GM12875 (cell line): ENCODE measurements around the gene TCF19.
A peak's percentile ranks its signal among the peaks of the same experiment; 100 is the strongest.

Source experiments
- H3K4me3 ChIP-seq: one replicate; pipeline ENCODE4 v1.5.1; 2011; ENCODE audit warnings: low read depth, low read length, control low read depth
- CTCF ChIP-seq: IDR thresholded peaks from 2 replicates; pipeline ENCODE4 v1.5.1; 2011; ENCODE audit warnings: low read depth, mild to moderate bottlenecking, control low read depth, inconsistent platforms, low read length, moderate library complexity, borderline replicate concordance; ENCODE audit not compliant: insufficient read depth

Gene TCF19

DNA sequence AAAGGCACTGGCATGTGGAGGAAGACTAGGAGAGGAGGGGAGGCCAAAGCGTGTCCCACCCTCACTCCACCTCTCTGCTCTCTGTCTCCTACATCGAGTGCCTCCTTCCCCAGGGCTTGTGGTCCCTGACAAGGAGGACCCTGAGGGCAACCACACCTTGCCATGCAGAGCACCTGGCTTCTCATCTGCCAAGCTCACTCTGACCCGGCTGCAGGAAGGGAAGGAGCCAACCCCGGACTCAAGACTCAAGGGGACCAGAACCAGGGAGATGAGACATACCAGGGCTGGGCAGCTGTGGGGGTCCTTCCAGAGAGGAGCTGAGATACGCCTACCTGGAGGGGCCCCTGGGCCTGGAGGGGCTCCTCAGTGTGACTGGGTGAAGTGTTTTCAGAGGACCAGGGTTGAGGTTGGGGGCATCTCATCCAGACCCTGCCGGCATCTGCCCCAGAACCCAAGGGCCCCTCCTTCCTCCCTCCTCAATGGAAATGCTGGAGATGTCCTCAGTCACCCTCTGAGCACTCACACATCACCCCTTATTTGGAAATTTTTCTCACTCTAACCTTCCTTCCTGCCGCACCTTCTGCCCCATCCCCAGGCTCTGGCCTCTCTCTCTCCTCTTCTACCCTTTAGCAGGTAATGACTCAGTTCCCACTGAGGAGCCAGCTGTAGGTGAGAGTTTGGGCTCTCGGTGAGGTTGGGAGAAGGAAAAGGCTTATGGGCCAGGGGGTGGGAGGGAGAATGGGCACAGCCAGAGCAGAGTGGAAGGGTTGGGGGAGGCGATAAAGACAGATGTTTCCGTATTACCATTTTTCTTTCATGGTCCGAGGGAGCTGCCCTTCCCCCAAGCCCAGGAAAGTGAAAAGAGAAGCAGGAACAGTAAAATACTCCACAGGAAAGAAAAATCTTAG is 44.1 kb downstream of the TCF19 start:
- peak overlapping the region; percentile 14 for H3K4me3 ChIP-seq
- TF ChIP-seq CTCF, result no peak

- no peak overlapping the region for H3K4me3 ChIP-seq
- TF ChIP-seq CTCF, result no peak
These were observed 45.1 kb downstream of the TCF19 start for GRCh38 chr6:31203345-31203979.

DNA sequence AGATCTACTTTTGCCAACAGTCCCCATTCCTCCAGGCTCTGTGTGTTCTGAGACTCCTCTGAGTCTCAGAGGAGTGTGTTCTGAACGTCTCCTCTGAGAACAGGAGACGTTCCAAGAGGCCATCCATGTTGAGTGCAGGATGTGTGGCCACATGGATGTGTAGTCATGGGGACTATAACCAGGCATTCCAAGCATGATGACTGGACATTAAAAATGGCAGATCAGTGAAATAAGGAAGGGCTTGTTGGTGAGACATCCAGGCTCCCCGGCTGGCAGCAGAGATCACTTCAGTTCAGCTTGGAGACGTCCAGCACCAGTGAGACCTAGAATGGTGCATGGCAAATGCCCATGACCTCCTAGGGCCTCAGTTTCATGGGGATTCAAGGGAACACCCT is 46.4 kb downstream of the TCF19 start:
- TF ChIP-seq CTCF, result no peak
- H3K4me3 ChIP-seq, result no peak overlapping the region

GRCh38 chr6:31205638-31206037 is 47.2 kb downstream of the TCF19 start:
- TF ChIP-seq CTCF, result no peak
- no peak overlapping the region for H3K4me3 ChIP-seq

- H3K4me3 ChIP-seq, result no peak overlapping the region
- TF ChIP-seq CTCF, result no peak
These were observed 50.1 kb downstream of the TCF19 start for GRCh38 chr6:31208506-31208905.

DNA sequence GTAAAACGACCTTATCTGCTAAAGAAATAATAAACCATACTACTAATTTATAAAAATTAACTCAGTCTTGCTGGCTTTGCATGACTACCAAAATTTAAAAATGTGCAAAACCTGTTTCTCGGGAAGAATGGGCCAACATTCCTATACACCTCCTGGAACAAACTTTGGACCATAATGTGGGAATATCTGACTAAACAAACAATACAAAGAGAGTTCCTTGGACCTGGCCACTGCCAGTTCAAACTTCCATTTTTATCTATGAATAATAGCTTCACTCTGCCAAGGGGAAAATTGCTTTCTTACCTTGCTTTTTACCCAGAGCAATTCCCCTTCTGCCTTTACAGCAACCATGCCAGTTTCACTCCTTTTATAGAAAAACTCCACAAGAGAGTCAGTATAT is 50.7 kb downstream of the TCF19 start:
- H3K4me3 ChIP-seq, result no peak overlapping the region
- TF ChIP-seq CTCF, result no peak

DNA sequence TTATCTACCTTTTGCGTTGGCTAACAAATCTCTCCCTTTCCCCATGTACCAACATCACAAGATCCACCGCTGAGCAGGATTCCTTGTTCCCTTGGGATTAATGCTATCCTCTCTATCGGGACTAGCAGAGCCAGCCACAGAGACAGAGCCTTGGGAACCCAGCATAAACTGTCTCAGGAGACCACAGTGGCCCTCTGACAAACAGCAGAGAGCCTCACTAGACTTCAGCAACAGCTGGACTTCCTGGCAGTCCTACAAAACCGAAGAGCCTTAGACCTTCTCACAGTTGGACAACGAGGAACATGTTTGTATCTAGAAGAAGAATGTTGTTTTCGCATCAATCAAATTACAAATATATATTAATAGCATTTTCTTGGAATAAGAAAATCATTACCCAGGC is 51.7 kb downstream of the TCF19 start:
- H3K4me3 ChIP-seq, result no peak overlapping the region
- TF ChIP-seq CTCF, result no peak
